IPS-NIHi11 (cell line): ENCODE data around the gene FREM1.
"Not testable (repeated sequence)": the region's sequence is repeated elsewhere in the genome, so short reads cannot be mapped to it uniquely, and the experiment has no call there.

Experiments
- DNase-seq: peaks from one replicate; pipeline ENCODE4 v3.0.0; 2012; ENCODE audit warnings: mixed read lengths, low spot score

Gene FREM1, protein sequence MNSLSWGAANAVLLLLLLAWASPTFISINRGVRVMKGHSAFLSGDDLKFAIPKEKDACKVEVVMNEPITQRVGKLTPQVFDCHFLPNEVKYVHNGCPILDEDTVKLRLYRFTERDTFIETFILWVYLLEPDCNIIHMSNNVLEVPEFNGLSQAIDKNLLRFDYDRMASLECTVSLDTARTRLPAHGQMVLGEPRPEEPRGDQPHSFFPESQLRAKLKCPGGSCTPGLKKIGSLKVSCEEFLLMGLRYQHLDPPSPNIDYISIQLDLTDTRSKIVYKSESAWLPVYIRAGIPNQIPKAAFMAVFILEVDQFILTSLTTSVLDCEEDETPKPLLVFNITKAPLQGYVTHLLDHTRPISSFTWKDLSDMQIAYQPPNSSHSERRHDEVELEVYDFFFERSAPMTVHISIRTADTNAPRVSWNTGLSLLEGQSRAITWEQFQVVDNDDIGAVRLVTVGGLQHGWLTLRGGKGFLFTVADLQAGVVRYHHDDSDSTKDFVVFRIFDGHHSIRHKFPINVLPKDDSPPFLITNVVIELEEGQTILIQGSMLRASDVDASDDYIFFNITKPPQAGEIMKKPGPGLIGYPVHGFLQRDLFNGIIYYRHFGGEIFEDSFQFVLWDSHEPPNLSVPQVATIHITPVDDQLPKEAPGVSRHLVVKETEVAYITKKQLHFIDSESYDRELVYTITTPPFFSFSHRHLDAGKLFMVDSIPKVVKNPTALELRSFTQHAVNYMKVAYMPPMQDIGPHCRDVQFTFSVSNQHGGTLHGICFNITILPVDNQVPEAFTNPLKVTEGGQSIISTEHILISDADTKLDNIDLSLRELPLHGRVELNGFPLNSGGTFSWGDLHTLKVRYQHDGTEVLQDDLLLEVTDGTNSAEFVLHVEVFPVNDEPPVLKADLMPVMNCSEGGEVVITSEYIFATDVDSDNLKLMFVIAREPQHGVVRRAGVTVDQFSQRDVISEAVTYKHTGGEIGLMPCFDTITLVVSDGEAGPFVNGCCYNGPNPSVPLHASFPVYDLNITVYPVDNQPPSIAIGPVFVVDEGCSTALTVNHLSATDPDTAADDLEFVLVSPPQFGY (N-terminal part only)

DNA sequence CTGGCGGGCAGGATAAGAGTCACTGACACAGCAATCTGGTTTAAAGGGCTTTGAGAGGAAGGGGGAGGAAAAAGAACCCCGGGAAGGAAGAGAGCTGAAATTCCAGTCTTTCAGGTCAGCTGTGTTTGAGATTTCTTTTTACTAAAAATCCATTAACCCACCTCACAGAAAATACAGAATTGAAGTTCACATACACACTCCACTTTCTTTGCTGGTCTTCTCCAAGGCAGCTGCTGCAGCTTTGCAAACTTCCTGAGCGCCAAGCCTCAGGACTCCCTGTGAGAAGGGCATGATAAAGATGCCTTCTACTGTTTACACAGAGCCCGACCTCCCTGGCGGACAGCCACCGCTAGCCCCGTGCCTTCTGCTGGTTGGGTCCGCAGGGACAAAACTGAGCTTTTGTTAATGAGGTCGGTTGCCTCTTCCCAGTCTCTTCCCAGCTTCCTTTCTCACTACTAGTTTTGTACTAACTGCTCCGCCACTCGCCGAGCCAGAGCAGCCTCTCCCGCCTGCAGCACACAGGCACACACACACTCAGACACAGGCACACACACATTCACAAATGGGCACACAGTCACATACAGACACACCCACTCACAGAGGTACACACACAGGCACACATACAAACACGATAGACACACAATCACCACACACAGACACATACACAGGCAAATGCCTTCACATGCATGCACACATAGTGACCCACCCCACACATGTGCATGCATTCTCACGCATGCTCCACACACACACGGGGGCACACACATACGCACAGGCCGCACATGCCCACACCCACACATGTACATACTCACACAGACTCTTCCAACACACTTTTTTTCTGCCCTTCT is at the start of gene FREM1:
TSS of gene FREM1 (minus strand) at position 468 of the 845 bp plus-strand sequence. CDS start 41,451 bp downstream, outside the sequence.
- peak; percentile 90 for DNase-seq

DNA sequence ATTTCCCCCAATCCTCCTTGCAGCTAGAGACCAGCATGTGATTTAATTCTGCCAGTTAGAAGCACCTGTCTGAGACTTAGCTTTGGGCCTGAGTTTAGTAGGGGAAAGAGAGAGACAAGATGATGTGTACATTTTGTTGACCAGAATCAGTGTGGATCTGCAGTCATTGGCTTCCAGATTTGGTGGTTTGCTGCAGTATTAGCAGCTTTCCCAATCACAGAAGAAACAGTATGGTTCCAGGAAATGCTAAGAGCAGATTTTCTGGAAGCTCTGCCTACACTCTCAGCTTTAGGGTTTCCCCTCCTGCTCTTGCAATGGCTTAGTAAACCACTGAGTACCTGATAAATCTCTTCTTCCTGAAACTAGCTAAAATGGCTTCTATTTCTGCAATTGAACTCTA is 48.8 kb upstream of the FREM1 start:
- DNase-seq: no peak

GRCh38 chr9:14957109-14957508 is 46.9 kb upstream of the FREM1 start:
- DNase-seq: no peak

DNA sequence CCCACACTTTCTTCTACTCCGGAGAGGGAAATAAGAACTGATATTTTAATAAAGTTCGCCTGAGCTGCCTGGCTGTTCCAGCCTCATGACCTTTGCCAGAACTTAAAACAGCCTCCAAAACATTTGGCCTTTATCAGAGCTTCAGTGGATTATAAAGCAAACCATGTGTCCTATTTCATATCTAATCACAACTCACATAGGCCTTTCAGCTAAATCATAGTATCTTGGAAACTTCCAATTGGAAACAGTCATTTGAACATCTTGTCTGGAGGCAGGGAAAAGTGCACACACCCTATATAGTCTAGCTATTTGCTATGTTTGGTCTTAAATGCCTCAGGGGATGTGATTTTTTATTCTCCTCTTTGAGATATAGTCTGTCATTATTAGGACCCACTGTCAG is 46.0 kb upstream of the FREM1 start:
- no peak for DNase-seq

DNA sequence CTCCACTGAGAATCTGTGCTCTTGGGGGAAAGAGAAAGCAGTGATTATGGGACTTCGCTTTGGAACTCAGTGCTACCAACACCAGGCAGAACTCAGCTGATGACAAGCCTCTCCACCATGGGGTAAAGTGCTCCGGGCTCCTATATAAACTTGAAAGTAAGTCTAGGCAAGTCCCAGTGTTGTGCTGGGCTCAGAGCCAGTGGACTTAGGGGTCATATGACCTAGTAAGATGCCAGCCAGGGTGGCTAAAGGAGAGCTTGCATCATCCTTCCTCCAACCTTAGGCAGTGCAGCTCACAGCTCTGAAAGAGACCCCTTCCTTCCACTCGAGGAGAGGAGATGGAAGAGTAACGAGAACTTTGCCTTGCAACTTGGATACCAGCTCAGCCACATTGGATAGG is 35.1 kb upstream of the FREM1 start:
- DNase-seq: no peak

DNA sequence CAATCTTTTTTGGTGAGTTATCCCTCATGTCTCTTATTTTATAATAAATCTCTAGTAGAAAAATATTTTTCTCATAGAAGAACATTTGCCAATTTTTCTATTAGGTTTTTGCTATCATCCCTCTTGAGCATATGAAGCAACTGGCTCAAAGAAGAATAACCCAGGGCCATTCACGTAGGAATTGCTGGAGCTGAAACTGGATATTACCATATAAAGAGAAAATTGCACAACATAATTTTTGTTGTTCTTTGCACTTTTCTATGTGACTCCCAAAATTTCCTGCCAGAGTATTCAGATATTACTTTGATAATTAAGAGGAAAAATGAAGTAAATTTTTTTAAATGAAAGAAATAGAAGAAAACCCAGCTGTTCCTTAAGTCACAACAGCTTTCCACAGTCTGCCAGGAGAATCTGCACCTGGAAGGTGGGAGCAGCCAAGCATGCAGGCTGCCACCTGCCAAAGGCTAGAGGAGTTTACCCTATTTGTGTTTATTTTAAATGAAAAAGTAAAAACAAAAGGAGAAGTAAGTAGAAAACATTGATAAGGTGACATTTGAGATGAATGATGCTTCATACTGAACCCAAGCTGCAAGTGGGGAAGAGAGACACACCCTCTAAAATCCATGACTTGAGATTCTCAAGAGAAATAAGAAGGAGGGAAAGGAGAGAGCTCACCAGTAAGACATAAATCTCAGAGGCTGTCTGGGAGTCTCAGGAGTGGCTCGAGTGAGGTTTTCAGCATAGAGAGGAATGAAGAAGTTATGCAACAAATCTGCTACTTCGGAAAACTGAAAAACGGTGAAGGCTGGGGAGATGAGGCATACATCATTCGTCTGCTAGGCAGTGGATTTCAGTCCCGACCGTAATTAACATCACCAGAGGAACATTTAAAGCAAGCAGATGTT is 31.5 kb upstream of the FREM1 start:
- no peak for DNase-seq

- DNase-seq: peak; percentile 20
Measured at GRCh38 chr9:14939378-14939777, 29.1 kb upstream of the FREM1 start.

- DNase-seq: no peak
Measured at GRCh38 chr9:14937216-14937615, 27.0 kb upstream of the FREM1 start.

DNA sequence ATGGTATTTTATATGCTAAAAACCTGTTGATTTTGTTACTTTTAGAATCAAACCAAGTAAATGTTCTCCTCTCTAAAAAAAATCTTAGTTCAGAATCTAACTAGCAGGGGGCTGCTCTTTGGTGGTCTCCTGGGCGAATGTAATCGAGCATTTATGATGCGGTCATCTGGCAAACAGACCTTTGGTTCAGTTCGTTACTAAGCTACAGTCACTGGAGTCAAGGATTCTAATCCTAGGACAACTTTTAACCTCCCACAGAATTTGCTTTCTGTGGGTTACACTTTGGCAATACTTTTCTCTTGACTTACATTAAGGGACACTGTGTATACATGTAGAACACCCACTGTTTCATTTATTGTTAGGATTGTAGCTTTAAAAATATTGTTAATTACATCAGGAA is 26.3 kb upstream of the FREM1 start:
- no peak for DNase-seq

GRCh38 chr9:14935964-14936363 is 25.7 kb upstream of the FREM1 start:
- DNase-seq: no peak

- DNase-seq: no peak
Measured at GRCh38 chr9:14935106-14935751, 25.0 kb upstream of the FREM1 start.

GRCh38 chr9:14932641-14933040 is 22.4 kb upstream of the FREM1 start:
- DNase-seq: no peak

GRCh38 chr9:14932231-14932630 is 22.0 kb upstream of the FREM1 start:
- DNase-seq: no peak

- DNase-seq: no peak
Measured at GRCh38 chr9:14926941-14927624, 16.9 kb upstream of the FREM1 start.

- no peak for DNase-seq
Measured at GRCh38 chr9:14924230-14925219, 14.3 kb upstream of the FREM1 start.

DNA sequence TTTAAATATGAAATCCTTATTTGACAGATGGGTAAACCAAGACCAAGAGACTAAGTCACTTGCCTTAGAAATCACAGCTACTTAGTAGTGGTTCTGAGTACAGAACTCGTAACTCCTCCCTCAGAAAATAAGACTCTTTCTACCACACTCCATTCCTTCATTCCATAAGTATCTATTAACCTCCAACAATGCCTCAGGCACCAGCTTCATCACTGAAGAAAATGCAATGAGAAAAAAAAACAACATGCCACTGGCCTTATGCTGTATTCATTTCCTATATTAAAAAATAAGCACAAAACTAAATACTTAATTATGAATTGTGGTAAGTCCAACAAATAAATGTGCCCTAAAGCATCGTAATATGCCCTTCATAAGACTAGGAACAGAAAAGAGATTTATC is 13.5 kb upstream of the FREM1 start:
- no peak for DNase-seq

DNA sequence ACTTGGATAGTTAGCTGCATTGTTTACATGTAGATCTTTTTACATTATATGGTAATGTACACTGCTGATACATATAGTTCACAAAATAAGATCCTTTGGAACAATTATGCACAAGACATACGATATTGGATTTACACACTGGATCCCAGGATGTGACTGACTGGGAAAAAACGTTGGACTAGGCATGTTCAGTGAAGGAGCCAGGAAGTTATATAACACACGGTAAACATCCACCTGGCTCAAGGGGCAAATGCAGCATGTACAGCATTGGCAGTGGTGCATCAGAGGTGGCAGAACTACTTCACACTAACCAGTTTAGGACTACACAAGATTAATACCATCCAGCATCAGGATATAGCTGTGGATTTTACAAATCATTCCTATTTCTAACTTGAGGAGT is 10.6 kb upstream of the FREM1 start:
- not testable (repeated sequence) for DNase-seq

DNA sequence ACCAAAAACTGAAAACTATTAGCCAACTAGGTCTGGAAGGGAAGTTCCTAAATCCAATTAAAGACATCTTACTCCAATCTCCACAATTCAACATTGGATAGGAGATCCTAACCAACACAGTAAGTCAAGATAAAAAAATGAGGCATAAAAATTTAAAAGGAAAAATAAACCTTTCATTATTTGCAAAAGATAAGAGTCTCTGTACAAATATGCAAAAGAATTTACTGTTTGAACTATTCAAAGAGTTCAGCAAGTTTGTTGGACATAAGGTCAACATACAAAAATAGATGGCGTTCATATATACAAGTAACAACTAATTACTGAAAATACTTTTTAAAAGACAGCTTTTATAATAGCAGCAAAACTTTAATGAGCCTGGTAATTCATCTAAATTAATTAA is 3.1 kb upstream of the FREM1 start:
- DNase-seq: no peak
